Activated T-helper 1 cell treated with anti-CD3 and anti-CD28 coated beads, Interleukin-12 subunit alpha, Interleukin-12 subunit beta, Interleukin-2, Interleukin-4 antibody, amounts not matched to agents 30 ng/mL and 10 ng/mL and 1 ng/mL, durations not matched to agents 14 hours and 24 hours and 36 hours (primary cell): ENCODE measurements around the gene ZBTB49. TPM values are rescaled to one million over a fixed set of nuclear protein-coding genes. Genes with fewer than 3 reads are reported as not detected.
A peak's percentile ranks its signal among the peaks of the same experiment; 100 is the strongest.
"Not testable (repeated sequence)": the region's sequence is repeated elsewhere in the genome, so short reads cannot be mapped to it uniquely, and the experiment has no call there.

Experiments used
- DNase-seq: peaks from one replicate; pipeline ENCODE4 v3.0.0; 2021; ENCODE audit warnings: low spot score
- H3K27ac Mint-ChIP-seq: one replicate; pipeline ENCODE4 v1.8.0; 2021; ENCODE audit warnings: mild to moderate bottlenecking, mixed read lengths
- H3K27me3 Mint-ChIP-seq: one replicate; pipeline ENCODE4 v1.8.0; 2022; ENCODE audit warnings: mild to moderate bottlenecking, moderate library complexity, mixed read lengths; ENCODE audit not compliant: insufficient read depth
- H3K36me3 Mint-ChIP-seq: one replicate; pipeline ENCODE4 v1.8.0; 2021; ENCODE audit warnings: low read depth, mixed read lengths
- H3K4me1 Mint-ChIP-seq: one replicate; pipeline ENCODE4 v1.8.0; 2021; ENCODE audit warnings: low read depth, mixed read lengths
- H3K4me3 Mint-ChIP-seq: one replicate; pipeline ENCODE4 v1.8.0; 2021; ENCODE audit warnings: mild to moderate bottlenecking, moderate library complexity, mixed read lengths
- H3K9me3 Mint-ChIP-seq: one replicate; pipeline ENCODE4 v1.8.0; 2021; ENCODE audit warnings: mixed read lengths
- intact Hi-C: fragments of 100-400 bp; cut with micrococcal nuclease; formaldehyde crosslinking; loops from one replicate; pipeline ENCODE4 v1.15.1; 2024
- total RNA-seq: library from RNA; stranded (reverse); gene quantifications from 2 replicates; pipeline ENCODE4 v1.2.3, GENCODE V29; 2022

The ZBTB49 gene
- total RNA-seq, 1 donor from 2014 or later, result 8.5 TPM

DNA sequence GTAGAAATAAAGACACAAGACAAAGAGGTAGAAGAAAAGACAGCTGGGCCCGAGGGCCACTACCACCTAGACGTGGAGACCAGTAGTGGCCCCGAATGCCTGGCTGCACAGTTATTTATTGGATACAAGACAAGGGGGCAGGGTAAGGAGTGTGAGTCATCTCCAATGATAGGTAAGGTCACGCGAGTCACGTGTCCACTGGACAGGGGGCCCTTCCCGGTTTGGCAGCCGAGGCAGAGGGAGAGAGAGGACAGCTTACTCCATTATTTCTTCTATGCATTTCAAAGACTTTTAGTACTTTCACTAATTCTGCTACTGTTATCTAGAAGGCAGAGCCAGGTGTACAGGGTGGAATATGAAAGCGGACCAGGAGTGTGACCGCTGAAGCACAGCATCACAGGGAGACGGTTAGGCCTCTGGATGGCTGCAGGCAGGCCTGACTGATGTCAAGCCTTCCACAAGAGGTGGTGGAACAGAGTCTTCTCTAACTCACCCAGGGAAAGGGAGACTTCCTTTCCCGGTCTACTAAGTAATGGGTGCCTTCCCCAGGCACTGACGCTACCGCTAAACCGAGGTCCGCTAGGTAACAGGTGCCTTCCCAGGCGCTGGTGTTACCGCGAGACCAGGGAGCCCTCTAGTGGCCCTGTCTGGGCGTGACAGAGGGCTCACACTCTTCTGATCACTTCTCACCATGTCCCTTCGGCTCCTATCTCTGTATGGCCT lies 44.9 kb downstream of the ZBTB49 start:
- no peaks in the 10 kb centered on the region for H3K9me3 Mint-ChIP-seq
- intact Hi-C loops, result loop anchor here (1.0 kb wide), 3 partner anchors 45 to 83 kb away; partner anchors contain the start of genes LYAR and ZBTB49
- no peak overlapping the region for H3K27ac Mint-ChIP-seq
- H3K4me3 Mint-ChIP-seq, result no peak overlapping the region
- DNase-seq, result peak; percentile 65
- H3K4me1 Mint-ChIP-seq, result no peaks in the 10 kb centered on the region
- H3K27me3 Mint-ChIP-seq, result peaks cover 2% of the 10 kb centered on the region
- H3K36me3 Mint-ChIP-seq, result no peaks in the 10 kb centered on the region

GRCh38 chr4:4338210-4339001 lies 48.4 kb downstream of the ZBTB49 start:
- Mint-ChIP-seq H3K36me3 (no peaks in the 10 kb centered on the region), H3K4me3 (no peak overlapping the region), H3K9me3 (no peaks in the 10 kb centered on the region), H3K27ac (no peak overlapping the region), H3K4me1 (no peaks in the 10 kb centered on the region), H3K27me3 (peaks cover 2% of the 10 kb centered on the region)
- DNase-seq, result no peak
- intact Hi-C loops, result no loop called here

DNA sequence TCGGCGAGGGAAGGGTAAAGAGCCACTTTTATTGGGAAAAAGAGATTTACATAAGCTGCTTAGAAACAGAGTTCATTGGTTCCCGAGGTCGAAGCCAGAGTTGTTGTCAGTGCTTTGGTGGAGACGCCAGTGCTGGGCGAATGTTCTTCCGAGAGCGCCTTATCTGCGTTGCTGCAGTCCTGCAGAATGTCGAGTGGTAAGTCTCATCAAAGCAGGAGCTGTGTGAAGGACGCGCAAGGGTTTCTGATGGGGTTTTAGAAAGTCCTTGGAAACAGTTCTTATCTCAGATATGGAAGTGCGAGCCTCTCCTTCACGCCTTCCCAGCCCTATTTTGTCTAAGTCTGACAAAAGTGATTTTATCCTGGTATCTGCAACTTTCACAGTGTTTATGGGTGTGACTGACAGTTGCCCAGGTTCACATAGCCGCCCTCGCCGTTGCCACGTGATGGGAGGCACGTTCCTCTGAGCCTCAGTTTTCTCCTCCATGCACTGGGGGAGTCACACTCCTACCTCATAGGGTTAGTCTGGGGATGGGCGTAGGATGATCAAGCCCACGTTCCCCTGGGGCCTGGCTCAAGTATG lies 49.5 kb downstream of the ZBTB49 start:
- DNase-seq, result no peak
- Mint-ChIP-seq H3K4me3 (no peak overlapping the region), H3K27me3 (peaks cover 2% of the 10 kb centered on the region), H3K9me3 (no peaks in the 10 kb centered on the region), H3K27ac (no peak overlapping the region), H3K36me3 (no peaks in the 10 kb centered on the region), H3K4me1 (no peaks in the 10 kb centered on the region)
- intact Hi-C loops, result no loop called here

- H3K4me3 Mint-ChIP-seq, result no peak overlapping the region
- H3K27ac Mint-ChIP-seq, result no peak overlapping the region
- no peaks in the 10 kb centered on the region for H3K9me3 Mint-ChIP-seq
- H3K4me1 Mint-ChIP-seq, result peaks cover 1% of the 10 kb centered on the region
- no peaks in the 10 kb centered on the region for H3K36me3 Mint-ChIP-seq
- DNase-seq, result no peak
- intact Hi-C loops, result no loop called here
- peaks cover 2% of the 10 kb centered on the region for H3K27me3 Mint-ChIP-seq
These were observed 52.0 kb downstream of the ZBTB49 start for GRCh38 chr4:4341861-4342650.

GRCh38 chr4:4343038-4343437 lies 53.0 kb downstream of the ZBTB49 start:
- Mint-ChIP-seq H3K9me3 (peaks cover 4% of the 10 kb centered on the region), H3K4me1 (peaks cover 10% of the 10 kb centered on the region)

DNA sequence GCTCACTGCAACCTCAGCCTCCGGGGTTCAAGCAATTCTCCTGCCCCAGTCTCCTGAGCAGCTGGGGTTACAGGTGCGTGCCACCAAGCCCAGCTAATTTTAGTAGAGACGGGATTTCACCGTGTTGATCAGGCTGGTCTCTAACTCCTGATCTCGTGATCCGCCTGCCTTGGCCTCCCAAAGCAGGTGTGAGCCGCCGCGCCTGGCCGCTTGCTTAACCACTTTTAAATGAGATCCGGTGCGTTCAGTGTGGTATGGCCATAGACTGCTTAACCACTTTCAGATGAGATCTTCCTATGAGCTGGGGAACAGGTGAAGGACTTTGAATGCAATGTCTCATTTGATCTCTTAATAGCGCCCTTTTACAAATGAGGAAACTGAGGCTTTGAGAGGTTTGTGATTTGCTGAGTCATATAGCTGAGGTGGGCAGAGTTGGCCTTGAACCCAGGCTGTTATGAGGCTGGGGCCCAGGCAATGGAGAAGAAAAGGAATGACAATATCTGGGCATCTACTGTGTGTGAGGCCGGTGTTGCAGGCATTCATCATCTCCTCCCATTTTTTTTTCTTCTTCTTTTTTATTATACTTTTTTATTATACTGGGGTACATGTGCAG lies 55.0 kb downstream of the ZBTB49 start:
- intact Hi-C loops, result no loop called here
- no peaks in the 10 kb centered on the region for H3K27me3 Mint-ChIP-seq
- no peak overlapping the region for H3K4me3 Mint-ChIP-seq
- H3K9me3 Mint-ChIP-seq, result peaks cover 12% of the 10 kb centered on the region
- peaks cover 18% of the 10 kb centered on the region for H3K4me1 Mint-ChIP-seq
- peaks cover 4% of the 10 kb centered on the region for H3K36me3 Mint-ChIP-seq
- no peak for DNase-seq
- H3K27ac Mint-ChIP-seq, result no peak overlapping the region

More at GRCh38 chr4:4343038-4343437, 53.0 kb downstream of the ZBTB49 start:
- intact Hi-C loops, result no loop called here
- Mint-ChIP-seq H3K27ac (no peak overlapping the region), H3K4me3 (no peak overlapping the region), H3K27me3 (peaks cover 2% of the 10 kb centered on the region), H3K36me3 (no peaks in the 10 kb centered on the region)
- no peak for DNase-seq

DNA sequence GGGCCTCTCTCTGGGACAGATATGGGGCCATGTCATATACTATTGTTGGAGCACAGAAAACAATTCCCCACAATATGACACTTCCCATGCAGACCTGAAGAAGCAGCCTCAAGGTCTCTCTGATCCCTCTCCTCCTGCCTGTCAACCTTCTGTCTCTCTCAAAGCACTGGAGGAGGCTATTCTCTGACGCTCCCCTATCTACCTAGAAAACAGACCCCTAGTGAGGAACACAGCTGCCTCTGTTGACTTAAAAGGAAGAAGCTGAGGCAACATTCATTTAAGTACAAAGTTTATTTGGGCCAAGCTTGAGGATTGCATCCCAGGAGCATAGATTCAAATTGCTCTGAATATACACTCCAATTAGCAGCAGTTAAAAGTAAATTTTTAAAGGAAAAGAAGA lies 57.5 kb downstream of the ZBTB49 start:
- Mint-ChIP-seq H3K4me1 (peaks cover 18% of the 10 kb centered on the region), H3K27me3 (peaks cover 1% of the 10 kb centered on the region), H3K4me3 (no peak overlapping the region), H3K36me3 (peaks cover 4% of the 10 kb centered on the region), H3K27ac (no peak overlapping the region), H3K9me3 (peaks cover 12% of the 10 kb centered on the region)
- intact Hi-C loops, result no loop called here
- DNase-seq, result no peak

- peak; percentile 43 for DNase-seq
- H3K36me3 Mint-ChIP-seq, H3K27me3 Mint-ChIP-seq, intact Hi-C loops: not testable (repeated sequence)
- H3K9me3 Mint-ChIP-seq, result peaks cover 12% of the 10 kb centered on the region
- H3K4me3 Mint-ChIP-seq, result peak overlapping the region; percentile 41
- peaks cover 18% of the 10 kb centered on the region for H3K4me1 Mint-ChIP-seq
- H3K27ac Mint-ChIP-seq, result peak overlapping the region; percentile 11
These were observed 58.5 kb downstream of the ZBTB49 start for GRCh38 chr4:4348585-4348984.

DNA sequence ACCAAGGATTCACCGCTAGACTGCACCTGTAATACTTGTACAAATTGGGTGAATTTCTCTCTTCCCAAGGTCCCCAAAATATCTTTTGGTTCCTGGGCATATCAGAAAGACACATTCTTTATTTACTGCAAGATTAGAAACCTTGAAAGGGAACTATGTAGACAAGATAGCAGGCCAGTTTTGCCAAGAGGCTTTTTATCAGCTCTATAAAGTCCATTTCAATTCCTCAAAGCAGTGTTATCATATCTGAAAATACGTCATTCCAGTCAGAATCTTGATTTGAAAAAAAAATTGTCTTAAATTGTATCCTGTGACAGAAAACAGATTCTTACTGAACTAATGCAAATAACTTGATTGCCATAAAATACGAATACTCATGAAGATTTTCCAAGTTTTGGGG lies 59.8 kb downstream of the ZBTB49 start:
- peaks cover 12% of the 10 kb centered on the region for H3K9me3 Mint-ChIP-seq

GRCh38 chr4:4350909-4351308 lies 60.9 kb downstream of the ZBTB49 start:
- intact Hi-C loops, result no loop called here
- Mint-ChIP-seq H3K4me3 (no peak overlapping the region), H3K36me3 (peaks cover 4% of the 10 kb centered on the region)

More for the DNA sequence above, 59.8 kb downstream of the ZBTB49 start:
- Mint-ChIP-seq H3K36me3 (peaks cover 4% of the 10 kb centered on the region), H3K27ac (no peak overlapping the region), H3K27me3 (peaks cover 1% of the 10 kb centered on the region), H3K4me3 (no peak overlapping the region), H3K4me1 (peaks cover 18% of the 10 kb centered on the region)
- DNase-seq, result no peak
- intact Hi-C loops, result no loop called here

DNA sequence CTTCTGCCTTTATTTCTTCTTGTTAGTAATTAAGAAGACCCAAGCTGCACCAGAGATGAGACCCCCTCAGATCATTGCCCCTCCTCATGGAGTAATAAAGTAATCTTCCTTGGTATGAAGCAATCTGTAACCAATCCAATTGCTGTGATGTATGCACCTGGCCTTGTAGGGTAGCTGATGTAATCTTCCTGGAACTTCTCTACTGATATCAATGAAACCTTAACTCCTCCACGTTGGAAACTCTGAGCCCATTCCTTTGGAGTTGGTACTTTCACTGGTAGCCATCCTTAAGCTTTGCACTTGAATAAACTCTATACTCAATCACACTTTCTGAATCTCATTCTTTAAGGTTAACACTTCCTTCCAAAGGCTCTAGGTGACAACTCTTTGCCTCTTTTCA lies 65.3 kb downstream of the ZBTB49 start:
- H3K27ac Mint-ChIP-seq, result no peak overlapping the region
- H3K27me3 Mint-ChIP-seq, result peaks cover 6% of the 10 kb centered on the region
- DNase-seq, result no peak
- H3K4me1 Mint-ChIP-seq, result no peaks in the 10 kb centered on the region
- no peaks in the 10 kb centered on the region for H3K36me3 Mint-ChIP-seq
- H3K4me3 Mint-ChIP-seq, result no peak overlapping the region
- H3K9me3 Mint-ChIP-seq, result no peaks in the 10 kb centered on the region
- intact Hi-C loops, result no loop called here

More at GRCh38 chr4:4350909-4351308, 60.9 kb downstream of the ZBTB49 start:
- DNase-seq, result no peak
- H3K9me3 Mint-ChIP-seq, result peaks cover 12% of the 10 kb centered on the region
- H3K4me1 Mint-ChIP-seq, result peaks cover 18% of the 10 kb centered on the region
- no peak overlapping the region for H3K27ac Mint-ChIP-seq
- H3K27me3 Mint-ChIP-seq, result peaks cover 1% of the 10 kb centered on the region
